ENCODE measurements around the gene ASB16.

The ASB16 gene

DNA sequence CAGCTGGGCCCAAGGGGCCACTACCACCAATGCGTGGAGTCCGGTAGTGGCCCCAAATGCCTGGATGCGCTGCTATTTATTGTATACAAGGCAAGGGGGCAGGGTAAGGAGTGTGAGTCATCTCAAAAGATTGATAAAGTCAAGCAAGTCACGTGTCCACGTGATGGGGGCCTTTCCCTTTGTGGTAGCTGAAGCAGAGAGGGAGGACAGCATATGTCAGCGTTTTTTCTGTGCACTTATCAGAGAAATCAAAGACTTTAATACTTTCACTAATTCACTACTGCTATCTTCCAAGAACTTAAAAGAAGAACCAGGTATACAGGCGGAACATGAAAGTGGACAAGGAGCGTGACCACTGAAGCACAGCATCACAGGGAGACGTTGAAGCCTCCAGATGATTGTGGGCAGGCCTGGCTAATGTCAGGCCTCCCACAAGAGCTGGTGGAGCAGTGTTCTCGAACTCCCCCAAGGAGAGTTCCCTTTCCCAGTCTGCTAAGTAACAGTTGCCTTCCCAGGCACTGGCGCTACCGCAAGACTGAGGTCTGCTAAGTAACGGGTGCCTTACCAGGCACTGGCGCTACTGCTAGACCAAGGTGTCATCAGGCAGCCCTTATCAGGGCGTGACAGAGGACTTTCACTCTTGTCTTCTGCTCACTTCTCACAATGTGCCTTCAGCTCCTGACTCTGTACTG lies 10.8 kb upstream of the ASB16 start:
- no peak for DNase-seq (ENCODE audit: low spot score)
- TF ChIP-seq, protein P1, sequence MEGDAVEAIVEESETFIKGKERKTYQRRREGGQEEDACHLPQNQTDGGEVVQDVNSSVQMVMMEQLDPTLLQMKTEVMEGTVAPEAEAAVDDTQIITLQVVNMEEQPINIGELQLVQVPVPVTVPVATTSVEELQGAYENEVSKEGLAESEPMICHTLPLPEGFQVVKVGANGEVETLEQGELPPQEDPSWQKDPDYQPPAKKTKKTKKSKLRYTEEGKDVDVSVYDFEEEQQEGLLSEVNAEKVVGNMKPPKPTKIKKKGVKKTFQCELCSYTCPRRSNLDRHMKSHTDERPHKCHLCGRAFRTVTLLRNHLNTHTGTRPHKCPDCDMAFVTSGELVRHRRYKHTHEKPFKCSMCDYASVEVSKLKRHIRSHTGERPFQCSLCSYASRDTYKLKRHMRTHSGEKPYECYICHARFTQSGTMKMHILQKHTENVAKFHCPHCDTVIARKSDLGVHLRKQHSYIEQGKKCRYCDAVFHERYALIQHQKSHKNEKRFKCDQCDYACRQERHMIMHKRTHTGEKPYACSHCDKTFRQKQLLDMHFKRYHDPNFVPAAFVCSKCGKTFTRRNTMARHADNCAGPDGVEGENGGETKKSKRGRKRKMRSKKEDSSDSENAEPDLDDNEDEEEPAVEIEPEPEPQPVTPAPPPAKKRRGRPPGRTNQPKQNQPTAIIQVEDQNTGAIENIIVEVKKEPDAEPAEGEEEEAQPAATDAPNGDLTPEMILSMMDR (IDR thresholded peaks at IDR 0.05; ENCODE audit: extremely low read depth, missing control alignments): no peak

GRCh38 chr17:44164476-44164875 lies 6.0 kb upstream of the ASB16 start:
- no peak for DNase-seq (ENCODE audit: low spot score)
- TF ChIP-seq, protein P1 (IDR thresholded peaks at IDR 0.05; ENCODE audit: extremely low read depth, missing control alignments): no peak

- TF ChIP-seq, protein P1 (IDR thresholded peaks at IDR 0.05; ENCODE audit: extremely low read depth, missing control alignments): no peak
- DNase-seq (ENCODE audit: low spot score): no peak
Observed at GRCh38 chr17:44167181-44167861, 3.2 kb upstream of the ASB16 start.

DNA sequence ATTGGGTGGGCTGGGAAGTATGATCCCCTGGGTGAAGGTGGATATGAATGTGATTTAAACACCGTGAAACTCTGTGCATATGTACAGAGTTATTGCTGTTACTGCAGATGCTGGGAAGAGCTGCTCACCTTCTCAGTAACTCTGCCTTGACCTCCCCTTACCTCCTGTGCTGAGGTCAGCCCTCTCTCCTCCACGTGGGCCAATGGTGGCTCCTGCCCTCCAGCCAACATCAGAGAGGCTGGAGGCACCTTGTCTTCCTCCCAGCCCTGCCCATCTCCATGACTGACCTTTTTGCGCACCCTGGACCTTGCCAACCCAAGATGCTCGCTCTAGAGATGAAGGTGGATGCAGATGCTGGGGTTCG lies 387 bp upstream of the ASB16 start:
- TF ChIP-seq, protein P1 (IDR thresholded peaks at IDR 0.05; ENCODE audit: extremely low read depth, missing control alignments): no peak
- DNase-seq (ENCODE audit: low spot score): no peak

- TF ChIP-seq, protein P1 (IDR thresholded peaks at IDR 0.05; ENCODE audit: extremely low read depth, missing control alignments): no peak
- DNase-seq (ENCODE audit: low spot score): no peak
Observed at GRCh38 chr17:44171931-44172455, 1.5 kb downstream of the ASB16 start.

DNA sequence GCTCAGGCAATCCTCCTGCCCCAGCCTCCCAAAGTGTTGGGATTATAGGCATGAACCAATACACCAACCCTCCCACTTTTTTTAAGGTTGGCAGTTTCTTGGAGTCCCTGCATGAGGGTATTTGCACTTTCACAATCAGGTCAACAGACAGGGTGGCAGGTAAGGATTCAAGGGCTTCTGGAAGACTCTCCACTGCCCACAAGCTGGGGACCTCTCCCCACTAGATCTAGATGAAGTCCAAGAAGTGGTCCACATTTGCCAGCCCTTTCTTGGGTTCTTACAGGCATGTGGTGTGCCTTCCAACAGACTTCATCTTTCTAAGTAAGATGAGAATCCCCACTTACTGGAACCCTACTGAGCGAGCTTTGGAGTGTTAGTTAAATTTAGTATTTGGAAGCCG lies 3.9 kb downstream of the ASB16 start:
- TF ChIP-seq, protein P1 (IDR thresholded peaks at IDR 0.05; ENCODE audit: extremely low read depth, missing control alignments): no peak
- no peak for DNase-seq (ENCODE audit: low spot score)

DNA sequence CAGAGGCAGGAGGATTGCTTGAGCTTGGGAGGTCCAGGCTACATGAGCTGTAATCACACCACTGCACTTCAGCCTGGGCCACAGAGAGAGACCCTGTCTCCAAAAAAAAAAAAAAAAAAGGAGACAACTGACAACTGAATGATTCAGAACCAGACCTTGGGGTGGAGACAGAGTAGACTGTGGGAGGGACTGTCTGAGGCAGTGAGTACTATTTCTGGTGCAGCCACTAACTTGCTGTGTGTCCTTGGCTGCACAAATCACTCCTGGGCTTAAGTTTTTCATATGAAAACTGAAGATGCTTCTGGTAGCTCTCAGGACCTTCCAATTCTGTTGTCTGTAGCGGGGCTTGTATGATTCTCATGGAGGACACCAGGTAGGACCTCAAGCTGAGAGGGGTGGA lies 5.8 kb downstream of the ASB16 start:
- no peak for DNase-seq (ENCODE audit: low spot score)

More for the DNA sequence above, 5.8 kb downstream of the ASB16 start:
- TF ChIP-seq, protein P1 (IDR thresholded peaks at IDR 0.05; ENCODE audit: extremely low read depth, missing control alignments): no peak

Measured in GM20000 (cell line).